K562 (cell line): ENCODE data around the gene FOXL3. TPM values are rescaled to one million over a fixed set of nuclear protein-coding genes. Genes with fewer than 3 reads are reported as not detected.

ENCODE experiments used
- ATAC-seq: fragments of 200-7000 bp; cut with Tn5 transposase; 3 replicates; pipeline ENCODE4 v1.9.1; 2020; ENCODE audit warnings: moderate library complexity
- BruUV-seq: library from RNA; stranded (reverse); fragments of 400-500 nt; replicated peaks from 2 replicates; lab custom pipeline; 2021; lab: Mats Ljungman, UMichigan
- CTCF ChIA-PET: fragments of 300-600 bp; formaldehyde crosslinking; extraction: SDS; loops from one replicate; lab custom pipeline; 2021; ENCODE audit warnings: low intra/inter-chr PET ratio; lab: Yijun Ruan, JAX
- POLR2A ChIA-PET: fragments of 300-600, 350-650 bp; sonication (Branson Sonifier 250); formaldehyde crosslinking; extraction: SDS; loops from one replicate; lab custom pipeline; 2021; ENCODE audit warnings: antibody characterized with exemption, inconsistent platforms; lab: Yijun Ruan, JAX
- DNase-seq, 4 experiments: peaks; one replicate each; pipeline versions ENCODE4 v3.0.0 to v3.0.0-alpha.2; 2011 to 2018; ENCODE audit warnings: low spot score in 3 of 4, mixed read lengths in 3 of 4; ENCODE audit errors: extremely low read depth in 1 of 4
- FAIRE-seq: peaks from 2 replicates; lab custom pipeline; 2011; peaks lifted over from hg19 to GRCh38; lab: Jason Lieb, UNC
- H2AFZ ChIP-seq: 2 replicates; pipeline ENCODE4 v1.6.0; 2011; ENCODE audit warnings: low read depth, low read length, control low read depth, inconsistent platforms
- H3K27ac ChIP-seq: fragments of 200-600 bp; 3 replicates; pipeline ENCODE4 v1.8.0; 2011; ENCODE audit warnings: low read depth, mild to moderate bottlenecking, control low read depth, inconsistent platforms, low read length, moderate library complexity, mixed read lengths; ENCODE audit errors: extremely low read depth
- H3K27me3 ChIP-seq, 2 experiments: fragments of 300-600 bp in 1 of 2; 2 replicates in 1 of 2; 3 replicates in 1 of 2; pipeline versions ENCODE4 v1.6.0 to v1.8.0; 2011; ENCODE audit warnings: inconsistent platforms in 2 of 2, low read length in 2 of 2, mild to moderate bottlenecking in 1 of 2, mixed read lengths in 1 of 2, moderate library complexity in 1 of 2; ENCODE audit not compliant: control insufficient read depth in 2 of 2, insufficient read depth in 2 of 2
- H3K36me3 ChIP-seq: fragments of 300-600 bp; 3 replicates; pipeline ENCODE4 v1.8.0; 2011; ENCODE audit warnings: mild to moderate bottlenecking, low read length, inconsistent platforms; ENCODE audit not compliant: control insufficient read depth, insufficient read depth
- H3K4me1 ChIP-seq, 2 experiments: fragments of 200-600 bp in 1 of 2; replicated peaks in 1 of 2; 2 replicates in 1 of 2; 3 replicates in 1 of 2; pipeline versions ENCODE4 v1.5.1 to v1.8.0; 2011; ENCODE audit warnings: inconsistent platforms in 2 of 2, low read length in 2 of 2, mild to moderate bottlenecking in 1 of 2, mixed read lengths in 1 of 2, moderate library complexity in 1 of 2; ENCODE audit not compliant: control insufficient read depth in 2 of 2, insufficient read depth in 2 of 2
- H3K4me2 ChIP-seq: 2 replicates; pipeline ENCODE4 v1.6.1; 2011; ENCODE audit warnings: low read length, control low read depth, inconsistent platforms, mixed read lengths; ENCODE audit not compliant: insufficient read depth
- H3K4me3 ChIP-seq: fragments of 200-600 bp; sonication (generic), shearing (Covaris generic); 2 replicates; pipeline ENCODE4 v1.5.1; 2016; ENCODE audit warnings: control low read depth, inconsistent platforms
- H3K79me2 ChIP-seq: fragments of 200-600 bp; 3 replicates; pipeline ENCODE4 v1.8.0; 2011; ENCODE audit warnings: low read length, inconsistent platforms; ENCODE audit not compliant: control insufficient read depth, insufficient read depth
- H3K9ac ChIP-seq, 2 experiments: 2 replicates each; pipeline versions ENCODE4 v1.6.0 to v1.6.1; 2011; ENCODE audit warnings: low read depth in 2 of 2, low read length in 2 of 2, control low read depth in 1 of 2, inconsistent platforms in 1 of 2, mild to moderate bottlenecking in 1 of 2, mixed read lengths in 1 of 2; ENCODE audit not compliant: insufficient read depth in 1 of 2
- H3K9me1 ChIP-seq: one replicate; pipeline ENCODE4 v1.6.0; 2011; ENCODE audit warnings: inconsistent platforms, mild to moderate bottlenecking, low read length, moderate library complexity; ENCODE audit not compliant: control insufficient read depth, insufficient read depth
- H3K9me3 ChIP-seq: replicated peaks from 2 replicates; pipeline ENCODE4 v1.5.1; 2011; ENCODE audit warnings: low read depth, low read length, inconsistent platforms; ENCODE audit not compliant: control insufficient read depth, insufficient read depth
- H4K20me1 ChIP-seq: replicated peaks from 2 replicates; pipeline ENCODE4 v1.6.1; 2011; ENCODE audit warnings: low read length, inconsistent platforms, mixed read lengths; ENCODE audit not compliant: control insufficient read depth, insufficient read depth
- BRF2 ChIP-seq: IDR thresholded peaks from 3 replicates; pipeline ENCODE4 v1.6.1; 2011; ENCODE audit warnings: borderline replicate concordance, mild to moderate bottlenecking; ENCODE audit not compliant: insufficient read length, insufficient read depth
- E2F4 ChIP-seq: sonication (generic); formaldehyde crosslinking; IDR thresholded peaks from 2 replicates; pipeline ENCODE4 v1.8.0; 2022; ENCODE audit warnings: mild to moderate bottlenecking, low read depth, missing genetic modification reagents
- E2F6 ChIP-seq, 2 experiments: IDR thresholded peaks; 2 replicates each; pipeline ENCODE4 v1.6.1; 2011; ENCODE audit warnings: borderline replicate concordance in 1 of 2, control low read depth in 1 of 2, low read depth in 1 of 2, low read length in 1 of 2, mild to moderate bottlenecking in 1 of 2, mixed read lengths in 1 of 2, moderate library complexity in 1 of 2; ENCODE audit not compliant: insufficient read depth in 1 of 2, insufficient read length in 1 of 2, poor library complexity in 1 of 2, severe bottlenecking in 1 of 2; ENCODE audit errors: extremely low read depth in 1 of 2
- FOXP4 ChIP-seq: sonication (generic); formaldehyde crosslinking; IDR thresholded peaks from 2 replicates; pipeline ENCODE4 v1.8.0; 2022; ENCODE audit warnings: mild to moderate bottlenecking, missing genetic modification reagents, borderline replicate concordance
- GTF2A2 ChIP-seq: IDR thresholded peaks from 2 replicates; pipeline ENCODE4 v1.6.1; 2016; ENCODE audit warnings: mild to moderate bottlenecking, missing genetic modification characterization, missing compliant biosample characterization
- PML ChIP-seq: IDR thresholded peaks from 2 replicates; pipeline ENCODE4 v1.6.1; 2012; ENCODE audit warnings: low read length, inconsistent platforms
- TRIM25 ChIP-seq: fragments of 450-650 bp; IDR thresholded peaks from 2 replicates; pipeline ENCODE4 v1.7.0; 2016; ENCODE audit warnings: borderline replicate concordance
- ZFX ChIP-seq: sonication (generic); formaldehyde crosslinking; IDR thresholded peaks from 2 replicates; pipeline ENCODE4 v1.8.0; 2022; ENCODE audit warnings: mild to moderate bottlenecking, missing genetic modification reagents, moderate library complexity
- ZNF384 ChIP-seq: IDR thresholded peaks from 2 replicates; pipeline ENCODE4 v1.6.1; 2012; ENCODE audit warnings: low read depth, low read length, improper control_type of control experiment
- ZNF584 ChIP-seq: fragments of 200-800 bp; sonication (Bioruptor generic); IDR thresholded peaks from 2 replicates; pipeline ENCODE4 v1.6.1; 2016; ENCODE audit warnings: low read depth, mild to moderate bottlenecking, missing genetic modification characterization, missing compliant biosample characterization
- ZNF79 ChIP-seq: fragments of 250-450 bp; sonication (Bioruptor Pico); IDR thresholded peaks from 2 replicates; pipeline ENCODE4 v1.4.0; 2020; ENCODE audit warnings: low read depth, mild to moderate bottlenecking, moderate library complexity
- WGBS: fragments of 100-300 bp; shearing (Covaris generic); methylation state at CpG from one replicate; pipeline ENCODE4 v1.1.6; 2016; ENCODE audit warnings: low coverage, mixed read lengths; ENCODE audit not compliant: insufficient coverage; ENCODE audit errors: missing lambda C conversion rate; 5-methylcytosine and 5-hydroxymethylcytosine counted together
- in situ Hi-C: fragments of 300-500 bp; cut with MboI; formaldehyde crosslinking; loops from 4 replicates; pipeline ENCODE4 v1.15.0; 2018; ENCODE audit warnings: inconsistent platforms, mixed read lengths
- intact Hi-C: fragments of 100-400 bp; cut with micrococcal nuclease; formaldehyde crosslinking; loops from 2 replicates; pipeline ENCODE4 v1.14.2; 2022
- polyA plus RNA-seq, 8 experiments: library from polyadenylated mRNA; depleted of rRNA in 4 of 8; stranded (reverse) in 5 of 8; unstranded in 3 of 8; fragments of >200 nt; fragmentation: Nextera tagmentation in 2 of 8; fragmentation: Illumina TruSeq in 1 of 8; extraction: Ambion mirVana in 2 of 8; extraction: Trizol in 1 of 8; gene quantifications; 2 replicates each; pipeline versions ENCODE4 v1.2.1 to v1.2.3, GENCODE V29; 2011 to 2014; ENCODE audit warnings: inconsistent platforms in 1 of 8, missing spikeins in 1 of 8
- total RNA-seq, 7 experiments: library from RNA; depleted of rRNA in 6 of 7; stranded (reverse); fragments of >200 nt in 6 of 7; fragmentation: Illumina TruSeq in 2 of 7; extraction: Trizol in 2 of 7; gene quantifications; 2 replicates each; pipeline versions ENCODE4 v1.2.1 to v1.2.3, GENCODE V29; 2011 to 2021; ENCODE audit warnings: low replicate concordance in 1 of 7

FOXL3 gene
- total and polyA plus RNA-seq, 9 of the 15 experiments (the other 6 are each of a cell fraction or from before 2014, with no cell fraction given), result not detected

GRCh38 chr7:297611-298374 lies 7.8 kb downstream of the FOXL3 start:
- WGBS, result 6% methylated on average over 22 of the region's 24 CpGs
- DNase-seq (no peak), FAIRE-seq (no peak), ATAC-seq (no peak)
- ChIA-PET CTCF (interaction anchor here (0.6 kb wide), 1 partner anchor 37 kb away, joined by 4 read pairs; no protein-coding TSS in a partner anchor), POLR2A (interaction anchor here (0.6 kb wide), 1 partner anchor 16 kb away, joined by 3 read pairs; no protein-coding TSS in a partner anchor)
- Histone ChIP-seq H3K4me2 (no peak overlapping the region), H3K9me1 (peaks cover 4% of the 10 kb centered on the region), H3K4me1 (peaks cover 0 to 6% of the 10 kb centered on the region in 2 experiments; a peak in 1 of 5 replicates), H4K20me1 (peaks cover 12% of the 10 kb centered on the region), H3K4me3 (no peak overlapping the region), H3K27ac (no peak overlapping the region), H3K9me3 (no peaks in the 10 kb centered on the region), H3K36me3 (no peaks in the 10 kb centered on the region), H3K27me3 (peaks cover 32 to 87% of the 10 kb centered on the region in 2 experiments), H3K79me2 (no peaks in the 10 kb centered on the region), H2AFZ (no peak overlapping the region), H3K9ac (no peak overlapping the region; a peak in 1 of 4 replicates)
- intact Hi-C loops, result no loop called here
- in situ Hi-C loops, result no loop called here
- no TSS peak for BruUV-seq
- TF ChIP-seq GTF2A2 (tag), result no peak
- TF ChIP-seq ZFX, result no peak
- no peak for TF ChIP-seq E2F6 (IDR thresholded peaks at IDR 0.05; ENCODE audit: borderline replicate concordance in 1 of 2, extremely low read depth in 1 of 2, insufficient read depth in 1 of 2, insufficient read length in 1 of 2, low read depth in 1 of 2, low read length in 1 of 2, poor library complexity in 1 of 2, severe bottlenecking in 1 of 2)
- no peak for TF ChIP-seq BRF2
- TF ChIP-seq TRIM25, result no peak
- TF ChIP-seq FOXP4 (CRISPR knock-in tag), result no peak
- no peak for TF ChIP-seq ZNF584 (CRISPR knock-in tag)
- no peak for TF ChIP-seq ZNF79
- TF ChIP-seq E2F4, result no peak
- no peak for TF ChIP-seq ZNF384
- no peak for TF ChIP-seq PML
